NCI-H226 (cell line): Measurements from ENCODE around the gene CTSO.
"Not testable (repeated sequence)": the region's sequence is repeated elsewhere in the genome, so short reads cannot be mapped to it uniquely, and the experiment has no call there.

Experiments
- DNase-seq: peaks from one replicate; pipeline ENCODE4 v3.0.0-alpha.2; 2015

The CTSO gene

DNA sequence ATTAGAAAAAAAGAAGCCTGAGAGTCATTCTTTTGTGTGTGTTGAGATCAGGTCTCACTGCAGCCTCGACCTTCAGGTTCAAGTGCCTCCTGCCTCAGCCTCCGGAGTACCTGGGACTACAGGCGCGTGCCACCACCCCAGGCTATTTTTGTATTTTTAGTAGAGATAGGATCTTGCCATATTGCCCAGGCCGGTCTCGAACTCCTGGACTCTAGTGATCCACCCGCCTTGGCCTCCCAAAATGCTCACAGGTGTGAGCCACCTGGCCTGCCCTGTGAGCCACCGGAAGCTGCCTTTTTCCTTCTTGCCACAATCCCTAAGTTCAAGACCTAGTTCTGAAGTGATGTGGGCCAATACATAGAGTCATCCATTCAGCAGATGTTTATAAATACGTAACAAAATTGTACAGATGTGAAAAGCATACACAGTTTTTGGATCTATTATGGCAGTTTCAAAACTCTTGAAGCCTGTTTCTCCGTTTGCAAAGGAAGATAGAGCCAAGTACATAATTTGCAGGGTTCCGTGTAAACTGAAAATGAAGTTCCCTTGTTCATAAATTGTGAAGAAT lies 536 bp upstream of the CTSO start:
- DNase-seq, result no peak

DNA sequence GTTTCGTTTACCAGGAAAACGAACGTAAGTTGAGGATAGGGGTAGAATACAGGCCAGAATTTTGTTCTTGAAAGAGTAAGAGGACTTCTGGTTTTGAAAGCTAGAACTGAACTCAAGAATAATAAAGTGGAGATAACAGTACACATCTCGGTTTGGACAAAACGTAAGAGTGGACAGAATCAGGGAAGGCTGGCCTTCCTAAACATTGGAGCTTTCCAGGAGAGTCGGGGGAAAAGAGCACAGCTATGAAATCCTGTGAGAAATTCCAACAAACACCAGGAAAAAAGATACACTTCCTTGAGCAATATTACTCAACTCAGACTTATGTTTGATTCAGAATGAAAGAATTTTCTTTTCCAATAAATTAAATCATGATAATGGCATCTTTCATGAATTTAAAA lies 1.2 kb downstream of the CTSO start:
- no peak for DNase-seq

DNA sequence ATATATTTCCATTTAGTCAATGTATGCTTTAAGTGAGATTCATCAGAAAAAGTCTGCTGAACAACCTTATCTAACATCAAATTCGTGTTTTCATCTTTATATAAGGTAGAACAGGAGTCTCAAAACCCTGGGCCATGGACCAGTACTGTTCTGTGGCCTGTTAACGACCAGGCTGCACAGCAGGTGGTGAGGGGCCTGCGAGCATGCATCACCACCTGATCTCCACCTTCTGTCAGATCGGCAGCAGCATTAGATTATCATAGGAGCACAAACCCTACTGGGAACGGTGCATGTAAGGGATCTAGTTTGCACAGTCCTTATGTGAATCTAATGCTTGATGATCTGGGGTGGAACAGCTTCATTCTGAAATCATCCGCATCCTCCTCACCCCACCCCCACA lies 3.2 kb downstream of the CTSO start:
- DNase-seq, result no peak

DNA sequence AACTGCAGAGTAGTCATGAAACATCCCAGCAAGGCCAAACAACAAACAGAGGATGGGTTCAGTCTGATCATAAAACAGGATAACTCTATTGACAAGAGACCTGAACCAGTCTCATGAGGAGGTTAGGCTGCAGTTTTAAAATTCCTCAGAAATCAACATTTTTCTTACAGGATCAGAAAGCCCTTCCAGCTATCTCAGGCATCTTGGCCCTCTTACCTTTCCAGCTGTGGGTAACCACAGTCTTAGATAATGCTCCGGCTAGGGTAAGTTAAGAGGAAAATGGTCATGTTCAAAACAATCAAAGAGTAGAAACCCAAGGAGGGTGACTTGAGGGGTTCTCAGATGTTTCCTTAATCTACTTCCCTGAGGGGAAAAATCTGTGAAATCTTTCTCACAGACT lies 5.1 kb downstream of the CTSO start:
- peak; percentile 42 for DNase-seq

DNA sequence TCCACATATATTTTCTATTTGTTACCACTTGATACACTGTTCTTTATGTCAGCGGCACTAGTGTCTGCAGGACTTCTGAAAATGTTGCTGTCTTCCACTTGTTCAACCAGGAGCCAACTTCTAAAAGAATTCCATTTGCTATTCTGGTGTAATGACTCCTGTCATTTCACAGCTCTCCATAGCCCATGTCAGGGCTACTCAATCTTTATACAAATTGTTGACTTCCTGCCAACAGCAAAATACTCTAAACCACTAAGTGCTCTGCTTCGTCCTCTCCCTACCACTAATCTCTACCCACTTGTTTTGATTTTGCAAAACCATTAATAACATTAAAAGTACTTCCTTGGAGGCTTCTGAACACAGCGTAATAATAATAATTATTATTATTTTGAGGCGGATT lies 7.2 kb downstream of the CTSO start:
- peak; percentile 80 for DNase-seq

DNA sequence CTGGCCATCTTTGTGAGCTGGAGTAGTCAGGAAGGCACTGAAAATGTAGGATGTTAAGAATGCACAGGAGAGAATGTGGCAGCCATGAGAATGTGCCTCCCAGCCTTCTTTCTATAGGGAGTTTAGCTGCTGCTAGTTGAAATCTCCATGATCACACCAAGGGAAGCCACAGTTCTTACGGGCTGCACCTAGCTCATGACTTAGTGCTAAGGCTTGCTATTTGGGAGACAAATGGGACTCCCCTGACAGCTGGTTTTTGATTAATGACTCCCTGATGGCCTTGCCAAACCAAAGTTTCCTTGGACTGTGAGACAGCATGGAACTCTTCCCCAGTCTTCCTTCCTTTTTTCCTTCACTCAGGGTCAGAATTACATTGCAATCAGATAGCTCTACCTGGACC lies 9.2 kb downstream of the CTSO start:
- DNase-seq, result peak; percentile 77

DNA sequence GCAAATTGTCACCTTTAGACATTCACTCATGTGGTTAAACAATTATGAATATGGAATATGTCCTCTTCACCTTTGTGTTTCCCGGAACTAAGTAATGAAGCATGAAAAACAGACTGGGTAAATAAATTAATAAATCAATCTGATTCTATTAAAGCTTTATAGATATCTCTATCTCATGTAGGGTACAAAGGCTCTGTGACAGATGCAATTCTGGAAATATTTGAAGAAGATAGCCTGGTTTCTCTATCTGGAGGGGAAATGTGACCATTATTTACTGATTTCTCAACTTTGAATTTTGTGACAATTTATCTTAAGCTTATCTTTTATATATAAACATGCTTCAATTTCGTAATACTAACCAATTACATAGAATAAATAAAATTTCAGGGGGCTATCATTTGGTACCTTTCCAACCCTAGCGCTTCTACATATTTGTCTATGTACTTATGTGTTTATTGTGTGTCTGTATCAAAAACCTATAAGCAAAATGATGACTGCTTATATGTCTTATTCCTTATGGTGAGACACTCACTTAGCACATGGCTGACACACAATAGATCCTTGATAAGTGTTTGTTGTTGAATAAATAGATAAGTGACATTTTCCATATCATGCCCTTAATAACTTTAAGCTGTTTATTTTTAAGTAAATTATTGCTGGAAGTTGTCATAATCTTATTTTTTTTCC lies 9.9 kb downstream of the CTSO start:
- no peak for DNase-seq

DNA sequence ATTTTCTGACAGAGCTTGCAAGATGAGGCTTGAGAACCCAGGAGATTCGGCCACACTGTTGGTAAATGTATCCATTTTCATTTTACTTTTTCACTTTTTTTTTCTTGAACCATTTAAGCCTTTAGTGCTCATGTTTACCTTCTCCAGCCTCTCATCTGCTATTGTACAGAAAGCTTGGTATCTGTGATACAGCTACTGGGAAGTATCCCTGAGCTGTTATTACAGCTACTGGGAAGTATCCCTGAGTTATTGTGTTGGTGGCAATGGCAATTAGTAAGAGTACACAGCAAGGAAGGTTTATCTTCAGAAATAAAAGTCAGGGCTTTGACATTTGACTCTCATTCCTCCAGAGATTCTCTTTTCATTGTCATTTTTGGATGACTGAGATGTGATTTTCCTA lies 11.8 kb downstream of the CTSO start:
- DNase-seq, result no peak

DNA sequence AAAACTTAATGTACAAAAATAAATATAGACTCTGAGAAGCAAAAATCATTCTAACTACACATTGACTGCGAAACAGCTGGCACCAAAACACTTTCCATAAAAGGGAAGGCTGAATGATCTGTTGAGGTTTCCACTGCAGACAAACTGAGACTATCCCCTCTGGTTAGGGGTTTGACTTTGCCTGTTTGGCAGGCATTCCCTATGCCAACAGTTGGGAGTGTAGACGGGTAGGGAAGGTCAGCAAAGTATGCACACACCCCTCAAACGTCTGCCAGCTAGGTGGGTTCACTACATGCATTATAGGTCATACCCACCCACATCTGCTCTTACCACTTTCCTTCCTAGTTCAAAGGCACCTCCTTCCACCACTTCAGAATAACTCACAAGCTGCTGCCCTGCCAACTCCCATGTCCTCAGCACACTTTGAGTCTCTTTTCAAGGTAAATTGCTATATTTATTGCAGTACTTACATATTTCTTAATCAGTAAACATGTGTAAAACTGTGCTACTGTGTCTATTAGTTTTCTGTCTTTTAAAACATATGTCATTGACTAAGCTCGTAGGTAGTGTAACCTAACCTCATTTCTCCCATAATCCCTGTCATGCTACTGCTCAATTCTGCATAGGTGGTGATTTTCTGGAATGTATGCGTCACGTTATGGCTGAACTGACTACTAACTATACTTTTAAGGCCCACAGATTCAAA lies 12.4 kb downstream of the CTSO start:
- DNase-seq, result no peak

DNA sequence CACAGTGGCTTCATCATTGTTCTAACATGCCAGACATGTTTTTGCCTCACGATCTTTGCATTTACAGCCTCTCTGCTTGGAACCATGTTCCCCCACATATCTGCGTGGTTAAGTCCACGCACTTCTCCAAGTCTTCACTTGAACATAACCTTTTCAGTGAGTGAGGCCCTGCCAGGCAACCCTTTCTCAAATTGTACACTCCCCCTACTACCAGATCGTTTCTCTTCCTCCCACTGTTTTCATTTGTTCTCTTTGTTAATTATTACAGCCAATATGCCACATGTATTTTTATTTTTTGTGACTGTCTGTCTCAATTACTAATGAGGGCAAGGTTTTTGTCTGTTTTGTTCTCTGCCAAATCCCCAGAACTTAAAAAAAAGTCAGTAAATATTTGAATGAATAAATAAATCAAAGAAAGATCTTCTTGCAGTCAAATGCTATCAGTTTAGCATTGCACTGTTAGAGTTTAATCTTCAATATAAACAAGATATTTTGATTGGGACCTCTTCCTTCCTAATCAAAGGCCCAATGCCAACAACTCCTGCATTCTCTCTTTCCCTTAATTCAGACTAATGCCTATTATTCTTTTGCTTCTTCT lies 18.2 kb downstream of the CTSO start:
- DNase-seq, result no peak

DNA sequence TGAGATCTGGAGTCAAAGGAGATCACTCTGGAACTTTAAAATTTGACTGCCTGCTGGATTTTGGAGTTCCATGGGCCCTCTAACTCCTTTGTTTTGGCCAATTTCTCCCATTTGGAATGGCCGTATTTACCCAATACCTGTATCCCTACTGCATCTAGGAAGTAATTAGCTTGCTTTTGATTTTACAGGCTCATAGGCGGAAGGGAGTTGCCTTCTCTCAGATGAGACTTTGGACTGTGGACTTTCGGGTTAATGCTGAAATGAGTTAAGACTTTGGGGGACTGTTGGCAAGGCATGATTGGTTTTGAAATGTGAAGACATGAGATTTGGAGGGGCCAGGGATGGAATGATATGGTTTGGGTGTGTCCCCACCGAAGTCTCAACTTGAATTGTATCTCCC lies 19.0 kb downstream of the CTSO start:
- DNase-seq, result not testable (repeated sequence)

DNA sequence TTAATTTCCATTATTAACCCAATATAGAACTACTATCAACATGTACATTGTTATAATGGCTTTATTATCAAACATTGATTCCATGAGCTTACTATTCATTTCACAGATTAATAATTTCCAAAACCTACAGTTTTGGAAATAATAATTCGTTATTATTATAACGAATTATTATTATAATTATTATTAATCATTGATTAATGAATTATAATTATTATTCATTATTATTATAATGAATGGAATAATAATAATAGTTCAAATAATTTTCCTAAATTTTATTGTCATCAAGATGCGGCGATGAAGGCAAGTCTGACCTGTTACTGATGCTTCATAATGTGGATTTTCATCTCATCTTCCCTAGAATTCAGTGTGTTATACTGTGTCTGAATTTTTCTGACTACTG lies 22.0 kb downstream of the CTSO start:
- no peak for DNase-seq

DNA sequence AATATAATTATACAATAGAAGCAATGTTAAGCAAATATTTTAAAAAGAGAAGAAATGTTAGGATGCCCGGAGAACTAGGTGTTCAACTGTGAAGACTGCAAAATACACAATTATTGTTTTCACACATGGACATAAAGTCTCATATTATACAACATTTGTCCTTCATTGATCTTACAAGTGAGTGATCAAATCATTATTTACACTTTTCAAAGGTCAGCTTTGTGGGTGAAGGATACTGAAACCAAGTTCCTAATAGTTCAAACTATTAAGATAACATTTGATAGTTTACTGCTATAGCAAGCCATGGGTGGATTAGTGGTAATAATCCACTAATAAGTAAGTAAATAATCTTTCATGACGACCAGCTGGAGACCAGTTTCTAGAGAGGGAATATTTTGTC lies 23.3 kb downstream of the CTSO start:
- DNase-seq, result no peak

DNA sequence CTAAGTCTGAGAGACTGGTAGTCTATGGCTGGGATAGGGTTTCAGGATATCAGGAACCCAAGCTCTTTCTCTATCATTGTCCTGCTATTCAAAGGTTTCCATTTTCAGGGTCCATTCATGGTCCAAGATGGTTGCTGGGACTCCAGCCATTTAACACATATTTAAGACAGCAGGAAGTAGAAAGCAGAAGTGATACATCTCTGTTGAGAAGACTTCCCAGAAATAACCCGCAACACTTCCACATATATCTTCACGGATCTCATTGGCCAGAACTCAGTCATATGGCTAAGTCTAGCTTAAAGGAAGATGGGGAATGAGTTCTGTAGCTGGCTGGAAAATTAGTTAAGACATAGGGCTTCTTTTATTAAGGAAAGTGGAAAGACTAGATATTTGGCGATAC lies 23.8 kb downstream of the CTSO start:
- no peak for DNase-seq

DNA sequence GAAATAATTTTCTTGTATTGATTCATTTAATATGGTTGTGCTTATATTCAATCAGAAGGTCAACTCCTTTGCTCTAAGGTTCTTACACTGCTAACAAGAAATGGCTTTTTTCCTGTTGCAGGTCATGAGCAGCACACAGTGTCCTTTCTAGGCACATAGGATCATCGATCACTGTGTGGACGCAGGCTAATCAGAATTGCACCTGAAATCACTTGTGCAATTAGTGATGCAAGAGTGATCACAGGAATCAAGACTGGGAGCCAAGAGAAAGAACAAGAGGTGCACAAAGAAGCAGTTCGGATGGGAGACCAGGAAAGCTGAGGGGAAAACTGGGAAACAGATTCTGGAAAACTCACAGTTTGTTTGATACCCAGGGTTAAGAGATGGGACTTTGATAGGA lies 29.0 kb downstream of the CTSO start:
- no peak for DNase-seq

DNA sequence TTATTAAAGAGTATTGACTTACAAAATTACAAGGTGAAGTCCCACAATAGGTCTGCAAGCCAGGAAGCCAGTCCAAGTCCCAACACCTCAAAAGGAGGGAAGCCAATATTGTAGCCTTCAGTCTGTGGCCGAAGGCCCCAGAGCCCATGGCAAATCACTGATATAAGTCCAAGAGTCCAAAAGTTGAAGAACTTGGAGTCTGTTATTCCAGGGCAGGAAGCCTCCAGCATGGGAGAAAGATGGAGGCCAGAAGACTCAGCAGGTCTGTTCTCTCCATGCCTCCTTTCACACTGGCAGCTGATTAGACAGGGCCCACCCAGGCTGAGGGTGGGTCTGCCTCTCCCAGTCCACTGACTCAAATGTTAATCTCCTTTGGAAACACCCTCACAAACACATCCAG lies 32.1 kb downstream of the CTSO start:
- no peak for DNase-seq

DNA sequence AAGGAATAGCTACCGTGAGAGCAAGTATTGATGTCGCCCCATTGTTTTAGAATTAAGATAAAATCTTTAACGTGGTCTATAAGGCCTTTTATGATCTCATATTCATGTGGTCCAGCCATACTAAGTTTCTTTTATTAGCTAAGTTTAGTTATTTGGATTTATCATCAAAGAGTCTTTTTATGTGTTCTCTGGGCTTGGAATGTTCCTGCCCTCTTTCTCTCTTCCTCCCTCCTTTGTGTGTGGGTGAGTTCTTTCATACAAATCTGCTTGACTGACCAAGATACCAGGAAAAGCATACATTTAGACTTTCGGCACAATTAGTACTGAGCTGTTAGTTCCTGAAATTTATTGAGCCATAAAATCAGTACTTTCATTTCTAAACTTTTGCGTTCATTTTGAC lies 38.9 kb downstream of the CTSO start:
- no peak for DNase-seq

DNA sequence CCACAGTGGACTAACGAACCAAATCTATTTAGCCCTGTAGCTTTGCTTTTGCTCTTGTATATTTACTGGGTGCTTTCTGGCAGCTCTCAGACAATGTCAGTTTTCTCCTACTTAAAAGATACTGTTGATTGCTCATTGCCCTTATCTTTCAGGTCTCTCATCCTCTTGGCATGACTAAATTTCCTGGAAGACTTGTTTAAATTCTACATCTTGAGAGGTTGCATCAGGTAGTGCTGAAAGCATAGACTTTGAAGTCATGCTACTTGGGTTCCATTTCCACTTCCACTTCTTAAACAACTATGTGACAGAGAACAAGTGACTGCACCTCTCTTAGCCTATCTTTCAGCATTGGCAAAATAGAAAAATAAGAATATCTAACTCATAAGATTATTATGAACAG lies 41.8 kb downstream of the CTSO start:
- peak; percentile 77 for DNase-seq

DNA sequence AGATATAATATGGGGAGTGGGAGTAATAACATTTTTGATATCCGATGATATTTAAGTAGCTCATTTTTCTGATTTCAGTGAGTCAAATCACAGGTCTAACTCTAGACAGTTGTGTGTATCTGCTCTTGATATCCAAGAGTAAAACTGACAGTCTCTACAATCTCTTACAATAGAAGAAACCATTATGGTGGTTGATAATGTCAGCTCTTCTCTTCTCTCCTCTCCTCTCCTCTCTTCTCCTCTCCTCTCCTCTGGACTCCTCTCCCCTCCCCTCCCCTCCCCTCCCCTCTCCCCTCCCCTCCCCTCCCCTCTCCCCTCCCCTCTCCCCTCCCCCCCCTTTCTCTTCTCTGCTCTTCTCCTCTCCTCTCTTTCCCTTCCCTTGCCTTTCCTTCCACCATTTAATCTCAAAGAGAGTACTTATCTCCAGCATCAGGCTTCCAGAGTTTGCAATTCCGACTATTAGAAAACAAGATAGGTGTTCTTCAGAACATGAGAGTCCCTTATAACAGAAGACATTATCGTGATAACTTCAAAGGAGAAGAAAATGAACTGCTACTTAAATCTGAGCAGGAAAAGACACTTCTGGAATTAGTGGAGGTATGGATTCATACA lies 43.9 kb downstream of the CTSO start:
- no peak for DNase-seq

DNA sequence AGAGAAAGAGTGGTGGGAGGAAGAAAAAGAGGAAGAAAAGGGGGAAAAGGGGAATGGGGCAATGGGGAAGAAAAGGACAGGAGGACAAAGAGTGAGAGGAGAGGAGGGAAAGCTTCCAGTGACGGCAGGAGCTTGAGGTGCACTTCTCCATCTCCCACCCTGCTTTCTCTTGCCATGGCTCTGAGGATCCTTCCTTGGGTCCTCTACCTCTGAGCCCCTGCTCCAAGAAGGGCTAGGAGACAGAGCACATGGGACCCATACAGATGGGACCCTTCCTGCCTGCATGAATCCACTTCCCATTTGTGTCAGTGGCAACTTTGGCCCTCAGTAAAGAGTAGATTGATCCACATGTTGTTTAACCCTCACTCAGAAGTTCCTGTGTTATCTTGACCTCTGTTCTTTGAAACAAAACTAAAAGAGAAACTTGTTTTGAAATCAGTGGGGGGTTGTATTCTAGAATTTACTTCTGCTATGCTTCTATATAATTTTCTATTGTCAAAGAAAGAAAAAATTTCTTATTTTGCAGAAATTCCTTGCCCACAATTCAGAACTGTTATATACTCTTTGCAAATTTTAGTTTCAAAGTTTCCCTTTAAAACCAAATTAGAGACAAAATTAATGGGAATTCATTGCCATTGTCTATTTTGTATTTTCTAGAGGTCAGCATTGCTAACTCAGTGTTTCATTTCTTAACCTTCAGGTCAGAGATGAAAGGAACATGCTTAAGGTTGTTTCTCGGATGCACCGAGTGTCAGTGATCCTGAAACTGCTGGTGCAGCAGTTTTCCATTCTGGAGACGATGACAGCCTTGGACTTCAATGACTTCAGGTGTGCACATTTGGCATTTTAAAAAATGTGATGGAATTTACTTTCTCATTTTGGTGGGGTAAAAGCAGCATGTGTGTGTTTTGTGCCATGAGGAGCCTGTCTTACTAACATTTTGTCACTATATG lies 45.2 kb downstream of the CTSO start:
- no peak for DNase-seq

DNA sequence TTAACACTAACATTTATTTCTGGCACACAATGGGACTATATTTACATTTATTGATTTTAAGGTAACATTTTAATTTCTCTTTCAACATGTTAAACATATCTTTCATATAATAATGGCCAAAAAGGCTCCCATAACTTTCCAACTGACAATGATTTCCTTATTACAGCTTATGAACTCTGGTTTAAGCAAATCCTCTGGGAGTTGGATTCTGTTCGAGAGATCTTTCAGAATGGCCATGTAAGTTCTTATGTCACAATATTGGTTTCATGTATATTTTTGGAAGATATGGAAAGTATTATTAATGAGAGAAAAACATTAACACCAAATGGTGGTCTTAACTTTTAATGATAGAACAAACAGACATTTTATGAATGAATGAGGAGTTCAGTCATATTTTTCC lies 46.1 kb downstream of the CTSO start:
- no peak for DNase-seq

DNA sequence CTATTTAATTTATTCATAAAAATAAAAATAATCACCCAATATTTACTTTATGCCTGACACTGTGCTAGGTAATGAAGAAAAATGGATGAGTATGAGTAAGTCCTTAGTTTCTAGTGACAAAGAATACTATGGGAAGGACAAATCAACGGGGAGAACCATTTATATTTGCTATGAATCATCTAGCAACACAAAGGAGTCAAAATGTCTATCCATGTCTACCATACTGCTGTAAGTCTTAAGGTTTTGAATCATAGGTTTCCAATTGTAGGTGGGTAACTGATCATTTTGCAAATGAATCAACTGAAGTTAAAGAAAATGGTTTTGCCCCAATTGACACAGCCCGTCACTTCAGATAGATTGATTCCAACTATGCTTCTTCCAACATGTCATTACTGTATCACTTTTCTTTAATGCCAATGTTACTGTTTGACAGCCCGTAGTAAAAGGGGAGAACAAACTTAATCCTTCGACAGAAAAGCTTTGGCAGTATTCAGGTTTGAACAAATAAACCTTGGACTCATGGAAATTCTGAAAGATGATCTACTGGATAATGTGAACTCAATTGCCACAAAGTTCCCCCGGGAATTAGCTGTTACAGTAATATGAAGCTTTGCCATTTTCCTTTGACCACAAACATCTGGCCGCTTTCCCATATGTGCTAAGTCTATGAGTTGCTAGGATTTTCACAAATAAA lies 47.0 kb downstream of the CTSO start:
- peak; percentile 67 for DNase-seq
